PC-9 (cell line): ENCODE measurements around the gene HTR3B. TPM values are rescaled to one million over a fixed set of nuclear protein-coding genes. Genes with fewer than 3 reads are reported as not detected.
"Not testable (repeated sequence)": the region's sequence is repeated elsewhere in the genome, so short reads cannot be mapped to it uniquely, and the experiment has no call there.

ENCODE experiments used
- BruUV-seq: library from RNA; stranded (reverse); fragments of 400-500 nt; replicated peaks from 2 replicates; lab custom pipeline; 2021; lab: Mats Ljungman, UMichigan
- CTCF ChIA-PET: fragments of 300-600 bp; sonication (Branson Sonifier 250); formaldehyde crosslinking; loops from one replicate; lab custom pipeline; 2022; ENCODE audit warnings: antibody characterized with exemption; lab: Charles Lee
- POLR2A ChIA-PET: fragments of 300-600 bp; sonication (Branson Sonifier 250); formaldehyde crosslinking; loops from one replicate; lab custom pipeline; 2022; ENCODE audit warnings: antibody characterized with exemption; ENCODE audit not compliant: unreplicated experiment; lab: Charles Lee
- DNase-seq, 2 experiments: peaks; one replicate each; pipeline versions ENCODE4 v3.0.0 to v3.0.0-alpha.2; 2015 to 2022; ENCODE audit warnings: mixed read lengths in 1 of 2
- H2AFZ ChIP-seq: fragments of 200-600 bp; sonication (generic); 2 replicates; pipeline ENCODE4 v1.8.1; 2017; ENCODE audit warnings: antibody characterized with exemption
- H3F3A ChIP-seq: fragments of 200-600 bp; sonication (generic); 2 replicates; pipeline ENCODE4 v1.8.1; 2017; ENCODE audit warnings: antibody characterized with exemption, mild to moderate bottlenecking, low read depth; ENCODE audit not compliant: insufficient read depth
- H3K27ac ChIP-seq: fragments of 200-600 bp; sonication (generic); 2 replicates; pipeline ENCODE4 v1.6.1; 2016; ENCODE audit warnings: mixed run types
- H3K27me3 ChIP-seq: fragments of 200-600 bp; sonication (generic); 2 replicates; pipeline ENCODE4 v1.6.1; 2016; ENCODE audit warnings: low read depth, mixed run types; ENCODE audit not compliant: insufficient read depth
- H3K36me3 ChIP-seq: fragments of 200-600 bp; sonication (generic); 2 replicates; pipeline ENCODE4 v1.6.1; 2016; ENCODE audit warnings: low read depth, mixed run types
- H3K4me1 ChIP-seq: fragments of 200-600 bp; sonication (generic); replicated peaks from 2 replicates; pipeline ENCODE4 v1.6.1; 2016; ENCODE audit warnings: mixed run types; ENCODE audit not compliant: insufficient read depth
- H3K4me2 ChIP-seq: fragments of 200-600 bp; sonication (generic); 2 replicates; pipeline ENCODE4 v1.6.1; 2017; ENCODE audit warnings: mixed run types
- H3K4me3 ChIP-seq: fragments of 200-600 bp; sonication (generic); 2 replicates; pipeline ENCODE4 v1.6.1; 2016; ENCODE audit warnings: mixed run types
- H3K79me2 ChIP-seq: fragments of 200-600 bp; sonication (generic); 2 replicates; pipeline ENCODE4 v1.6.1; 2017; ENCODE audit warnings: low read depth, mixed run types
- H3K9me2 ChIP-seq: fragments of 200-600 bp; sonication (generic); 2 replicates; pipeline ENCODE4 v1.8.1; 2017; ENCODE audit warnings: mild to moderate bottlenecking; ENCODE audit not compliant: insufficient read depth
- H3K9me3 ChIP-seq: fragments of 200-600 bp; sonication (generic); 2 replicates; pipeline ENCODE4 v1.8.1; 2016; ENCODE audit warnings: low read depth; ENCODE audit not compliant: insufficient read depth
- H4K20me1 ChIP-seq: fragments of 200-600 bp; sonication (generic); 2 replicates; pipeline ENCODE4 v1.8.1; 2017; ENCODE audit not compliant: insufficient read depth
- CTCF ChIP-seq: fragments of 200-600 bp; sonication (generic); conservative IDR thresholded peaks from 2 replicates; pipeline ENCODE4 v1.6.1; 2017; ENCODE audit warnings: mixed run types, antibody characterized with exemption, mild to moderate bottlenecking, moderate library complexity
- EZH2 ChIP-seq: fragments of 200-600 bp; sonication (generic); IDR thresholded peaks from 2 replicates; pipeline ENCODE4 v1.8.0; 2017; ENCODE audit warnings: antibody characterized with exemption, low read depth
- intact Hi-C: fragments of 100-400 bp; cut with micrococcal nuclease; formaldehyde crosslinking; loops from one replicate; pipeline ENCODE4 v1.10.0; 2022; ENCODE audit not compliant: unreplicated experiment
- total RNA-seq: library from RNA; stranded (reverse); gene quantifications from 2 replicates; pipeline ENCODE4 v1.2.3, GENCODE V29; 2021

HTR3B gene
- total RNA-seq, 1 experiment from 2014 or later: not detected

GRCh38 chr11:113876798-113877669, 27.6 kb upstream of the HTR3B start:
- Histone ChIP-seq H3K9me2 (no peaks in the 10 kb centered on the region), H3K4me1 (peaks cover 14% of the 10 kb centered on the region; the same call in 1 of the 2 replicates), H3K36me3 (no peaks in the 10 kb centered on the region), H3K4me3 (no peak overlapping the region), H3K9me3 (no peaks in the 10 kb centered on the region), H3F3A (no peaks in the 10 kb centered on the region), H4K20me1 (no peaks in the 10 kb centered on the region), H2AFZ (no peak overlapping the region), H3K79me2 (no peaks in the 10 kb centered on the region), H3K4me2 (peak overlapping the region; percentile 87; the same call in 1 of the 2 replicates), H3K27me3 (no peaks in the 10 kb centered on the region), H3K27ac (no peak overlapping the region)
- TF ChIP-seq CTCF (no peak), EZH2 (no peak)
- intact Hi-C loops: no loop called here
- POLR2A ChIA-PET: interaction anchor here (0.7 kb wide), 1 partner anchor 127 kb away, joined by 11 read pairs; no protein-coding TSS in a partner anchor
- BruUV-seq: no TSS peak
- CTCF ChIA-PET: no interaction called here
- DNase-seq: no peak

- TF ChIP-seq CTCF: no peak
- TF ChIP-seq EZH2: no peak
- intact Hi-C loops: no loop called here
- Histone ChIP-seq H3K27ac (no peak overlapping the region), H3K9me2 (no peaks in the 10 kb centered on the region), H3F3A (no peaks in the 10 kb centered on the region), H2AFZ (no peak overlapping the region), H3K27me3 (no peaks in the 10 kb centered on the region), H3K79me2 (no peaks in the 10 kb centered on the region), H3K4me2 (no peak overlapping the region), H3K36me3 (no peaks in the 10 kb centered on the region), H3K4me3 (no peak overlapping the region), H4K20me1 (no peaks in the 10 kb centered on the region), H3K9me3 (no peaks in the 10 kb centered on the region), H3K4me1 (peaks cover 16% of the 10 kb centered on the region; the same call in 1 of the 2 replicates)
- no TSS peak for BruUV-seq
- no peak for DNase-seq
- ChIA-PET CTCF (no interaction called here), POLR2A (no interaction called here)
These were observed 26.9 kb upstream of the HTR3B start for GRCh38 chr11:113877670-113878055.

GRCh38 chr11:113879446-113879845, 25.1 kb upstream of the HTR3B start:
- H2AFZ ChIP-seq, H3K4me3 ChIP-seq, H3K4me2 ChIP-seq, CTCF ChIA-PET, H3K36me3 ChIP-seq, H3K27ac ChIP-seq, POLR2A ChIA-PET, BruUV-seq, H3K9me2 ChIP-seq, H4K20me1 ChIP-seq, H3K79me2 ChIP-seq, DNase-seq, H3F3A ChIP-seq, intact Hi-C loops, H3K27me3 ChIP-seq, H3K9me3 ChIP-seq: not testable (repeated sequence)
- H3K4me1 ChIP-seq: peaks cover 11% of the 10 kb centered on the region; the same call in 1 of the 2 replicates
